CD4-positive, alpha-beta T cell treated with Interleukin-1 beta for 1 hour (primary cell): ENCODE results near the gene GFRA1.

Experiments used
- DNase-seq, 2 donors: peaks; one replicate each; pipeline ENCODE4 v3.0.0-alpha.2; 2020 to 2022

The GFRA1 gene

DNA sequence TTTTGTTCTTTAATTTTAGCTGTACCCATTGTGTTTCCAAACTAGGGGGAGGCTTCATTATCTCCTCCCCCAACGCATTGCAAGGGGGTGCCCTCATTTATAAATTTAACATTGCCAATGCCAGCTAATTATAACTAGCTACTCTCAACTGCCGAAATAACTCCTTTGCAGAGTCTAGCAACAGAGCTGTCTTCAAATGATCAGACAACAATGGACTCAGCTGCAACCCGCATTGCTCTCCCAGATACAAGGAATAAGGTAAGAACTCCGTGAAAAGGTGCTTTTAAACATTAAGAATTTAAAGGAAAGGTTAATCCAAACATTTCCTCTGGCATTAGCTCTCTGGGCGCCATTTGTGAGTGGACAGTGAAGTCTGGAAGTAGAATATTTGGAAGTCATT, 116.2 kb downstream of the GFRA1 start:
- no peak for DNase-seq

DNA sequence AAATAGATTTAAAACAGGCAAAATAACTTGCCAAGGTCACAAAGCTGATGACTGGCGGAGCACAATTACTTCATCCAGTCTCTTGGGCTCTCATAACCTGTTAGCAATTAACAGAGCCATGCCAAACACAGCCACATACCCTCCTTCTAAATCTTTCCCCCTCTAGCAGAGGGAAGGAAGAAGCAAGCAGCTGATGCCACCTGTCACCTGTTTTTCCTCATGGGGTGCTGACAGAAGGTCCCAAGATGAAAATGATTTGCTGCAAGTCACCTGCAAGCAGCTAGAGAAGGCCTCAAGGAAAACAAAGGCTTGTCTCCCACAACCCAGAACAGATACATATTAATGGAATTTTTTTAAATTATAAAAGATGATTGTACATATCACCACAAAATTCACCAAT, 117.8 kb downstream of the GFRA1 start:
- DNase-seq = no peak

DNA sequence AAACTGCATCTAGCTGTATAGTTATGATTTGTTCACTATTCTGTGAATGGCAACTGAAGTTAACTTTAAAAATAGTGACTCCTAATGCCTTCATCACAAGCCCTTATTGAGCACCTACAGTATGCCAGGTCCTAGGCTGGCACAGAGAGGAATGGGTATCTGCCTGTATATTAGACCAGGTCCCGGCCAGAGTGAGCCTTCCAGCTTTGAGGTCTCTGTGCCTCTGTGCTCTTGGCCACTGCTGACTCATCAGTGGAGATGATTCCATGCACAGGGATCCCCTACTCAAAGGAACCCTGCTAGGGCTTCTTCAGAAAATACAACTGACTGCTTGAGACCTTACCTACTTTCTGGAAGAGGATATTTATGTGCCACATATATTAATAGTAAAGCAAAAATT, 118.4 kb downstream of the GFRA1 start:
- DNase-seq = no peak

DNA sequence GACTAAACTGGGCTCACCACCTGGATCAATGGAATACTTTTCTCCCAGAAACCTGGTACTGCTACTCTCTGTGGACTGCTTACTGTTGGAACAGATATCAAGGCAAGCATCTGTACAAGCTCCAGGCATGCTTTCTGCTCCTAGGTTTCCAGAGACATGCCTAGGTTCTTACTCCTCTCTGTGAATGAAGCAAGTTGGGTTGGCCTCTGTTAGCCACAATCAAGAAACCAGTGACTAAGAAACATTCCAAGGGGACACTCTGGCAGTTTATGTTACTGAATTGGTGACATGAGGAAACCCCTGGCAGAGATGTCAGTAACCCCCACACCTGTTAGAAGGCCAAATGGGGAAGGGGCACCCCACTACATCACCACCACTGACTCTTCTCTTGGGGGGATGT, 121.9 kb downstream of the GFRA1 start:
- DNase-seq = no peak

DNA sequence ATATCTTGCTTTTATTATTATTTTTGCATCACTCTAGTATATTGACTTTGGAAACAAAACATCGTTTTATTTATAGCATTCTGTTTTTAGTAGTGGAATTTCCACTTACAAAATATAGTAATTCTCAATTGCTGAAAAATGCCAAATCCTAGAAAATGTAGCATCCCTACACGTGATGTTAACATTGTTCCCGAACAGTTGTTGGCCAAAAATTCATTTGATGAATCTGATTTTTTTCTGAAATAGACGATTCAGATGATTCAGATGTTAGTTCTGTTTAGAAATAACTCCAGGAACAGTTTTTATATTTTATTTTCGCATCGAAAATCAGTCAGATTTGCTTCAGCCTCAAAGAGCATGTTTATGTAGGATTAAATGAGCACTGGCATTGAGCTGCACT, 122.4 kb downstream of the GFRA1 start:
- DNase-seq = no peak

DNA sequence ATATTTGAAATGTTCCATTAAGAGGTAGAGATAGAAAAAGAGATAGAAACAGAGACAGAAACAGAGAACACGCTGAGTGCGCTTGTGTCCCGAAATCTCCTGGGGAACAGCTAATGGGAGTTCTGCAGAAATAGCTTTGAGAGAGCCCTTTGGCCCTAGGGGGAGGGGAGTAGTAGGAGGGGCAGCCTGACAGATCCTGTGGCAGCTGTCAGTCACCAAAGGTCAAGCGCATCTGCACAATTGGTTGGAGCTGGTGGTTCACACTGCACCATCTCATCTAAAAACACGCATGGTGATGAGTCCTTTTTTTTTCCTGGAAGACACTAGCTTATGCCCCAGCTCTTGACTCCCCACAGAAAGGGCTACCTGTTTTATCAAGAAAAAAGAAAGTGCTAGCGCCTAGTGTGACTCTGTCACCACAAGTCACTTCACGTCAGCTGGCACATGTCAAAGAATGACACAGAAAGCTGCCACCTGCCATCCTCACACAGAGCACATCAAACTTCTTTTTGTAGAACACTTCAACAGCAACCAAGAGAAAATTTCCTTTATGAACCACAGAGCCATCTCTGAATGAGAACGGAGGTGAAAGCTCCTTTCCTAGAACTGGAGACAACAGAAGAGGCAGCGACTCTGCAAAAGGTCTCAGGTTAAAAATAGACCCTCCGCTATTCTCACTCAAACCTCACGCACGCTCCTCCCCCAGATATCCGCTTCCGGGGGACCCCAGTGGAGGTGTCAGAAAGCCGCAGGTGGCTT, 125.7 kb downstream of the GFRA1 start:
- no peak for DNase-seq

DNA sequence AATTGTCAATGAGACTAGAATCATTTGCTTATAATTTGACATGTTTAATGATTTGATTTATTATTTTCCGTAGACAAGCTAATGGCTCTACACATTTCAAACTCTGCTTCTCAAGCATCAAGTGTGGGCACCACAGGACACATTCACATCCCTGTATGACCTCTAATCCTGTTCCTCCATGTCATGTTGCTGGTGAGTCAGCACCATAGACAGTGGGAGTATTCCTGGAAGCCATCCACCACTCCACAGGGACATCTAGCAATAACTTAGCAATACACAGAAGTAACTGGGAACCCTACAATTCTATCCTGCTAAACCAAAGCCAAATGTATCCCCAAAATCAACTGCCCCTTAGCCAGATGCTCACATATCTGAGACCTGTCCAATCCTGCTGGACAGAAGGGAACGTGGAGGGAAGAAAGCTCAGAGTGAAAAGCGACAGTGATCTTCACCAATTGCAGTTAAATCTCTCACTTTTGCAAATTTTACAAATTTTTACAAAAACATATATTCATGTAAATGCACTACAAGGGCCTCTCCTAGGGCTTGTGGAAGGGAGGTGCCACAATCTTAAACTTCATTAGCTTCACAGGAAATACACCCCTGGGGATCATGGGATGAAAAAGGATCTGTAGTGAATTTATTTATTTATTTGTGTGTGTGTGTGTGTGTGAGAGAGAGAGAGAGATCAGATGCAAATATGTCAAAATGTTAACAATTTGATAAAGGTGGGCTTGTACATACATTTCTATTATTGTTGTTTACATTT, 126.5 kb downstream of the GFRA1 start:
- no peak for DNase-seq

DNA sequence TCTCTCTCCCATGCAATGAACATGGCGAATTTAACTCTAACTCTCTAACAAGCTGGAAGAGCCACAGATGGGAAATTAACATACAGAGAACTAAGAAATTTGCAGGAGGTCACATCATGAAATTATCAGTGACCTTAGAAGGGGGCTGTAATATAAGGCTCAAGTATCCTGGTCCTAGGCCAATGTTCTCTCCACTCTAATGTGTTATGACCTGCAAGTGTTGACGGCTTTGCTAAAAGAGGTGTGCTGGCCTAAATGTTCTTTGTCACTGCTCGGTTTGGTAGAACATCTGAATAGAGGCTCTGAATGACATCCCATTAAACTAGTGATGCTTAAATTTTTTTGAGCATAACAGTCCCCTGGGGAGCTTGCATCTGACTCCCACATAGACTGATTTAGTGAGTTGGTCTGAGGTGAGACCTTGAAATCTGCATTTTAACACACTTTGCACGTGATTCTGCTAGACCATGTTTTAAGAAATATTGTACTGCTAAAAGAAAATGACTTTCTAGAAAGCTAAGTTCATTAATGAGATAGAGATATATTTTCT, 129.3 kb downstream of the GFRA1 start:
- no peak for DNase-seq

DNA sequence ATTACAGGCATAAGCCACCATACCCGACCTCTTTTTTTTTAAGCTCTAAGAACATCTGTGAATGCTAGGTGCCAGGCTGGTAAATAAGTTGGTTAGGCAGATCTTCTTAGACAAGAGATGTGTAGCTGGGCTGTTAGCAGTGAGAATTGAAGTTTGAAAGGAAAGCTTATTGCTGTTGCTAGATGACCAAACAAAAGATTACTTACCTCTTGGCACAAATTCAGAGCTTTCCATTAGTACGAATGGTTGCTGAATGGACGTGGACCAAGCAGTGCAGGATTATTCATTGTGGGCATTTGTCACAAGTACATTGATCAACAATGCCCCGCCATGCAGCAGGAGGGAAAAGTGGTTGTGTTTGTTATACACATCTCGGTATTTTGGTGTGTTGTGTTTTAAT, 131.2 kb downstream of the GFRA1 start:
- no peak for DNase-seq

DNA sequence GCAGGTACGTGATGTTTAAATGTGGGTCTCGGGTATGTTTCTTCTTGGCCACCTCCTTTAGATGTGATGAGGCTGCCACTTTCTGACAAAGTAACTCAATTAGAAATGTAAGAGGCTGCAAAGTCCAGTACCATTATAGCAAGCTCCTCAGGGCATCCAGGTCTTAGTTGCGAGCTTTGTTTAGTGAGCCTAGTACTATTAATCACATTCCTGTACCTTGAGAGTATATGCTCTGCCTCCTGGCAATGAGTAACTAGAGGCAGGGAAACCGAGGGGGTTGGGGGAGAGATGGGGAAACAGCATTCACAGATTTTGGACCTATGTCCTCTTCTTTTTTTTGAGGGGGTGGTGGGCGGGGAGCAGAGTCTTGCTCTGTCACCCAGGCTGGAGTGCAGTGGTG, 131.8 kb downstream of the GFRA1 start:
- DNase-seq = no peak

DNA sequence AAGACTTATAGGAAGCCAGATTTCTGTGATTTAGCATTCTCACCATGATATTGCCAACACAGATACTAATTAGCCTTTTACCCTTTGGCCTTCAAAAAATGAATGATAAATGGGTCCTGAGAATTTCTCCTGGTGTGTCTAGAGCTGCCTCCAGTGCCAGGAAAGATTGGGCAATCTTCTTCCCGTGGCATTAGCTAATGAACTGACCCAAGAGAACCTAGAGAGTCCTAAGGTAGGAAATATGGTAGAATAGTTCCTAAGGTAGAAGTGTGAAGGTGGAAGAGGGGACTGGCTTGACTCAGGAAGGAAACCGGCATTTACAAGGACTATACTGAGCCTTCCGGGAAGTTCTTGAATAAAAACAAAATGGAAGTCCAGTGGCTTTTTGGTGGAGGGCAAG, 133.1 kb downstream of the GFRA1 start:
- DNase-seq = no peak

DNA sequence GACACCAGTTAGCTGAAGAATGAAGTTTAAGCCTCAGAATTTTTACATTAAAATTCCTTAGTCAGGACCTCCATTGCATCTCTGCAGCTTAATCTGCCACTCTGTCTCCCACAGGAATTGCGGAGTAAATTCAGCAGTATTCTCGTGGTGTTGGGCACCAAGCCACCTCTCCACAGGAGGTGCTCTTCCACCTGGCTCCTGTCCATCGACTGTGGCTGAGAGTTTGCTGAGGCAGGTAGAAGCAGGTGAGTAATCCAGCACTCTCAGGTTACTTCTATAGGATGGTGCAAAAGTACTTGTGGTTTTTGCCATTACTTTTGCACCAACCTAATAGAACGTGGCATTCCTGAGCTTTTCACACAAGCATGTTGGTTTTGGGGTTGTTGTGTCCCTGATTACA, 134.1 kb downstream of the GFRA1 start:
- no peak for DNase-seq

DNA sequence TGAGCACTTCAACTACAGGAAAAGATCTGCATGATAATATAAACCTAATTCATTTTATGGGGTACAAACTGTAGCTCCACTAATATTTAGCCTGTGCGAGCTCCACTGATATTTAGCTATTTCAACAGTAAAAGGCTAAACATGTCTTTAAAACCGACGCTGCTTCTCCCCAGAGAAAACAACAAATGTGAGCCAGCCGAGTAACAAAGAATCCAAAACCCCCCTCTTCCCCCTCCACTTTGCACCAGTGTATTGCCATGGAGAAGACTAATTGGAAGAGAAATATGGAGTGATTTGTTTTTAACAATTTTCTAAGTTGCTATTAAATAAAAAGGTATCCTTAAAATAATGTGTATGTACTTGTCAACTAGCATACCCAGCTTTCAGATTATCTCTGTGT, 136.7 kb downstream of the GFRA1 start:
- no peak for DNase-seq

DNA sequence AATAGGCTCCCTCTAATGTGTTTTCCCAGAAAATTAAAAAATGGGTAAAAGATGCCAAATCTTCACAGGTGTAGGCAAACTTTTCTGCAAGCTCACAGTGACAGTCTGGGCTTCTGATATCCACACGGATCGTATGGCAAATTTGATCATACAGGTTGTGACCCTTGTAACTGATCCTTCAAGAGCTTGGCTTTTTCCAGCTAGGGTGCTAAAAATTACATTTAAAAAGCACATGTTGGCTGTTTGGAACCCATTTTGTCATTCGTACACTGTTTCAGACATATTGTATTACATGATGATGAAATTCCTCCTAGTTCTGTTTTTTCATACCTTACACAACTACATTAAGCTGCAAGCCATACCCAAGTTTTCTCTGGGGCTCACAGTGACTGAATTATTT, 138.7 kb downstream of the GFRA1 start:
- no peak for DNase-seq

DNA sequence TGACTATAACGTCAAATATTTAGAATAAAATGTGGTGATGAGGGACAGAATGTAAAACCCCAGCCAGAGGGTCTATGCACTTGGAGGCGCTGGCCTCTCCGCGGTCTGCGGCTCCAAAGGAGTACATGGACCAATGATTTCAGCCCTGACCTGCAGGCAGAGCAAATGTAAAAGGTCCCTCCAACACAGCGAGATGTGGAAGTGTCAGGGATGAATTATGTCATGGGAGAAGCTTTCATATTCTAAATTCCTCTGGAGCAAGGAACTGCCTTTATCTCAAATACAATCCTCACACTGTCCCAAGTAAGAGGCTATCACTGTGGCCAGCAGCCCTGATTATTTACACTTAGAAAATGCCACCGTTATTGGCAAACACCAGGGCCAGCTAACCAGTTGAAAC, 139.4 kb downstream of the GFRA1 start:
- no peak for DNase-seq

DNA sequence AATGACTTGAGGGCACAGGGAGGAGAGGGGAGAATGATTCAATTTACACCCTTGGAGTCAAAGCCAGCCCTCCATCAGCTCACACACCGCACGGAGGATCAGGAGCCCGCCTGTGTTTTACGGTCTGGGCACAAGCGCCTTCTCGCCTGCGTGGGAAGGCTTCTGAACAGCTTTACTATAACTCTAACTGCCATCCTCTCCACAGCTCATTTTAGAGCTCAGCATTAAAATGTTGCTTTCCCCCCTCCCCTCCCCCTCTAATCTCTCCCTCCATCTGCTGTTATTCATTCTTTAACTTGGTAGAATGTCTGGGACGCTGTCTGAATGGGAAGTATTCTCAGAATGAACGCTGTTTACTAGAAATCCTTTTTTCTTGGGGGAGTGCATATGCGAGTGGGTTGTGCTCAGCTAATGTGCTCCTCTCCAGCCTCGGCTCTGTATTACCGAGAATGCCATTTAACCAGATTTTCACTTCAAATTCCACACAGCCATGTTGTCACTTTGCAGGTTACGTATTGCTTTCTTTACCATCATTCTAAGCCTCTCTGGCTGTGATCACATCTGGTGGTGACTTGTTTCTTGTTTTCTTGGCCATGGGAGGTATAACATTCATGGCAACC, 140.1 kb downstream of the GFRA1 start:
- DNase-seq = no peak

DNA sequence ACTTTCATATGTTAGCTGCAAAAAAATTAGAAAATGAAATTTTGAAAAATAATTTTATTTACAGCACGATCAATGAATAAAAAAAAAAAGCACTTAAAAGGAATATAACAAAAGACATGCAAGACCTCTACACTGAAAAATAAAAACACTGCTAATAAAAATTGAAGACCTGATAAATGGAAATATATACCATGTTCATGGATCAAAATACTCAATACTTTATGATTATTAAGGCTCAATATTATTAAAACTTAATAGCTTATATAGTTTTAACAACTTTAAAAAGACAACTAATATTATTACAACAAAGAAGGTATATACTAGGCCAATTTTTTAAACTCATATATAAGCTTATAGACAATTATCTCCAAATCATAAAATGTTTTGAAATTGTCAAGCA, 143.0 kb downstream of the GFRA1 start:
- DNase-seq = no peak

DNA sequence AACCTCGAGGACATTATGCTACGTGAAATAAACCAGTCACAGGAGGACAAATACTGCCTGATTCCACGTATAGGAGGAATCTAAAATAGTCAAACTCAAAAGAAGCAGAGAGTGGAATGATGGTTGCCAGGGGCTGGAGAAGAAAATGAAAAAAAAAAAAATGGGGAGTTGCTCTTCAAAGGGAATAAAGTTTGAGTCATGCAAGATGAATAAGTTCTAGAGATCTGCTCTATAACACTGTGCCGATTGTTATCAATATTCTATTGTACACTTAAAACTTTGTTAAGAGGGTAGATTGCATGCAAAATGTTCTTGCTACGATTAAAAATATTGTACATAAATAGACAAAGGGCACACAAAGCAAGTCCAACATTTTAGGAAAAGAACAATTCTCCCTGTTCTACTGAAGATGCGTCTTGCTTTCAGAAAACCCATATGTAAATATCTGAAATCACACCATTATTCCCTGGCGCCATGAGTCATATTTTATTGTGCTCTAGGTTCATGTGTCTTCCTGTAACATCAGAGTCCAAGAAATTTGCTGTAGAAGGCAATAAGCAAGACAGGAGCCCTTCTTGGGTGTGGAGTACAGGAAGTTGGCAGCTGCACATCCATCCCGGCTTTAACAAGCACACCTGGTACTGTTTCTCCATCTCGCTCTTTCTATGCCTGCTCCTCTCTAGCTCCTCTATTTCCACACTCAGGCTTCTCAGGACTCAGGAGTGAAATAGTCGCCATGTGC, 145.9 kb downstream of the GFRA1 start:
- no peak for DNase-seq

DNA sequence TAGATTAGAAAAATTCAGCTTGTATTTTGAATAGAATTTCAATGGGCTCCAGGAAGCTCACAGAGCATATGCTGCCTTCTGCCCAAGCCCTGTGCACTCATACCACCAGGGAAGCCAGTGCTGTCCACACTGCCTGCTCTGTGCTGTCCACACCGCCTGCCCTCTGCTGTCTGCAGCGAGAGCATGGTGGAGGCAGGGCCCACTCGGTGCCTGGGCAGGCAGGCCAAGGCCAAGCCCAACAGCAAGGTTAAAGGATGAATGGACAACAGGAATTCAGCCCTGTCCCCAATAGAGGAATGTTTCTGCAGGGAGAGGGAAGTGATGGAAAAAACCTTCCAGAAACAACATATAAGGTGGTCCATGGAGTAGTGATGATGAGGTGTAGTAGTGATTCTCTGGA, 146.8 kb downstream of the GFRA1 start:
- no peak for DNase-seq

DNA sequence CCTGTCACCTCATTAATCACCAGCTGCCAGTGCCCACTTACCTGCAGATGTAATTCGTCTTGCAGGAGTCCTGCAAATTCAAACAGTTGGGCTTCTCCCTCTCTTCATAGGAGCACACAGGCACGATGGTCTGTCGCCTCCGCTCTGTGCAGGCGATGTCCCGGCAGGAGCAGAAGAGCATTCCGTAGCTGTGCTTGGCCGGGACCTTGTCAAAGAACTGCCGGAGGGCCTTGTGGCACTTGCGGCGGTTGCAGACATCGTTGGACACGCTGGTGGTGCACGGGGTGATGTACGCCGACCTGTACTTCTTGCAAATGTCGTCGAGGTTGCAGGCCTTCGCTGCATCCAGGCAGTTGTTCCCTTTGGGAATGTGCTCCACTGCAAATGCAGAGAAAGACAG, 147.8 kb downstream of the GFRA1 start:
- DNase-seq = no peak

DNA sequence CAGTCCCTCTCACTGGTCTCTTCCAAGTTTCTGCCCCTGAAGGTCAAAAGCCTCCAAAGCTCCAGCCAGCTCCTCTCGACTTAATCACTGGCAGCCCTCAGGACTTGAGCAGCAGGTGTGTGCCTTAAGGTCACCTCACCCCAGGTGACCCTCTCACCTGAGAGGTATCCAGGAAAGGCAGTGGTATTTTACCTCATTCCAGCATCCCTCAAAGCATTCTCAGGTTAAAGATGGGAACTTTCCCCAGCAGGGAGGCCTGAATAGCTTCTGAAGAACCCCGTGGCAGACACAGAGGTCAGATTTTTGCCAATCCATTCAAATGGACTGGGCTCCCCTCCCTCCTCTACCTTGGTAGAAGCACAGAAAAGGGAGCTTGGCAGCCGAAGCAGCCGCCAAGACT, 148.2 kb downstream of the GFRA1 start:
- no peak for DNase-seq

DNA sequence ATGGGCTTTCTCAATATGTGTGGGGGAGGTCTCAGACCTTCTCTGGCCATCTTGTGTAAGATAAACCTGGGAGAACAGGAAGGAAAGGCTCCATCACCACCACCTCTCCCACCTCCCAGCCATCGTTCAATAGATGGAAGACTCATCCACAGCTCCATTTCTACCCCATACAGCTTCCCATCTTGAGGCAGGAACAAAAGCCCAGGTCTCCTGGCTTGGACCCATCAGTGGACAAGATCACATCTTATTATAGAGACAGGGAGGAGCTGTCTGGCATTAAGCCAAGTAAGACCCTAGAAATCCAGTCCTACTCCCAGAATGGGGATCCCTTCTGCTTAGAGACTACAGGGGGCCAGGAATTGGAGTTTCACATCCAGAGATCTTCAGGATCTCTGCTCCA, 150.3 kb downstream of the GFRA1 start:
- no peak for DNase-seq
